ENCODE results near the gene RHBG. TPM values are rescaled to one million over a fixed set of nuclear protein-coding genes. Genes with fewer than 3 reads are reported as not detected.
A peak's percentile ranks its signal among the peaks of the same experiment; 100 is the strongest.
"Not testable (repeated sequence)": the region's sequence is repeated elsewhere in the genome, so short reads cannot be mapped to it uniquely, and the experiment has no call there.

RHBG gene
- total and polyA plus RNA-seq, 2 experiments from 2014 or later, result 1.2 to 1.6 TPM

DNA sequence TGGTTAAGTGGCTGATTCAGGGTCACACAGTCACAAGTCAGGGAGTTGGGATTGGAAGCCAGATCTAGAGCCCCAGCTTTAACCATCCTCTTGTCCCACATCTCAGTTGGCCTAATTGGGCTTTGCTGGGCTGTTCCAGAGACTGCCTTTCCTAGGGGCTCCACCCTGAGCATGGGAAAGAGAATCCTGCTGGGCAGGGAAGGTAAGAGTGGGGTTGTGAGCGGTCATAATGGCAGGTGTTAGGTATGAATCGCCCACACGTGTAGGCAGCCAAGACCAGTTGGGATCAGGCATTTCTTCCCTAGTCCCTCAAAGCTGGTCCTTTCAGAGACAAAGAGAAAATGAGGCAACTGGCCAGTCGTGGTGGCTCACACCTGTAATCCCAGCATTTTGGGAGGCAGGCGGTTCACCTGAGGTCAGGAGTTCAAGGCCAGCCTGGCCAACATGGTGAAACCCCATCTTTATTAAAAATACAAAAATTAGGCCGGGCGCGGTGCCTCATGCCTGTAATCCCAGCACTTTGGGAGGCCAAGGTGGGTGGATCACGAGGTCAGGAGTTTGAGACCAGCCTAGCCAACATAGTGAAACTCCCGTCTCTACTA is 775 bp downstream of the RHBG start:
- DNase-seq (ENCODE audit: low spot score) (peak; percentile 19), ATAC-seq (peak; percentile 15)
- not testable (repeated sequence) for H3K36me3 Mint-ChIP-seq (ENCODE audit: low read depth); H3K27ac Mint-ChIP-seq; H3K9me3 Mint-ChIP-seq; H3K79me2 ChIP-seq (replicated peaks; ENCODE audit: insufficient read depth); H3K9me2 ChIP-seq (ENCODE audit: insufficient read depth); H3K36me3 ChIP-seq (ENCODE audit: insufficient read depth); H3K4me1 ChIP-seq (ENCODE audit: insufficient read depth); H3K27ac ChIP-seq (ENCODE audit: low read depth); H4K20me1 ChIP-seq (replicated peaks; ENCODE audit: insufficient read depth)
- peak overlapping the region; percentile 85 for H3K4me3 Mint-ChIP-seq
- peaks cover 14% of the 10 kb centered on the region for H3K27me3 Mint-ChIP-seq (ENCODE audit: insufficient read depth, low read depth, poor library complexity)
- H3K4me1 Mint-ChIP-seq, result peaks cover 22% of the 10 kb centered on the region
- peak overlapping the region; percentile 92 for H3K4me2 ChIP-seq
- peak overlapping the region; percentile 100 for H2AFZ ChIP-seq
- peak overlapping the region; percentile 85 for H3K4me3 ChIP-seq
- H3K27me3 ChIP-seq (ENCODE audit: insufficient read depth), result peaks cover 12% of the 10 kb centered on the region
- H3F3A ChIP-seq (replicated peaks; ENCODE audit: low read depth), result peaks cover 18% of the 10 kb centered on the region

DNA sequence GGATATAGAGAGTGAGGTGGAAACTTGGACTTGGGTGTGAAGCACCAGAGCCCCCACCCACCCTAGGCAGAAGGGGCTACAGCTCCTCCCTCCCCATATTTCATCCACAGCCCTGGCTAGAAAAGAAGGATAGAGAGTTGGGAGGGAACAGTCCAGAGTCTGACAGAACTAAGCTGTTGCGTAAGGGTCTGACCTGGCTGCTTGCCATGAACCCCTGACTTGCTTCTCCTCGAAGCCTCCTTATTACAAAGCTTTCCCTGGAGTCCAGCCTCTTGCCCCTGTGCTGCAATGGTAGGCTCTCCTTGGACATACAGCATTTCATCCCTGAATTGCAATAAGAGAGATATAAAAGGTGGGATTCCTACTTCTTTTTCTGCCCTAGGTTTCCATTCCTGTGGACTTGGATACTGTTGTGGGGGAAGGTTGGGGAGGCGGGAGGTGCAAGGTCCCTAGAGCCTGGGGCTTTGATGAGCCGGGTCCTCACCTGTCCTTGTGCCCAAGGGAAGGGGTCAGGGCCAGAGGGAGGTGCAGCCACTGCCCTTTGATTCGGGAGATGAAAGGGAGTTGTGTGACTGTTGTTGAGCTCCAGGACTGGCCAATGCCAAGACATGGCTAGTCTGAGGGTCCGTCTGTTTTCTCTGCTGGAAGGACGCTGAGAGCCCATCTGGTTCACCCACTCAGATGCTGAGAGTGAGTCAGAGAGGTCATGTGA is 2.7 kb downstream of the RHBG start:
- H3K36me3 ChIP-seq (ENCODE audit: insufficient read depth), result no peaks in the 10 kb centered on the region
- TF ChIP-seq JUNB (IDR thresholded peaks at IDR 0.05; ENCODE audit: unreplicated experiment) (no peak), CREB1 (CRISPR knock-in tag; IDR thresholded peaks at IDR 0.05; ENCODE audit: low read depth) (no peak), STAT1 (IDR thresholded peaks at IDR 0.05; ENCODE audit: unreplicated experiment) (no peak), POLR2AphosphoS5 (IDR thresholded peaks at IDR 0.05; ENCODE audit: low read depth) (no peak), NANOG (IDR thresholded peaks at IDR 0.05; ENCODE audit: borderline replicate concordance) (no peak), EZH2 (IDR thresholded peaks at IDR 0.05; ENCODE audit: low read depth, unreplicated experiment) (no peak), ZNF114 (CRISPR knock-in tag; IDR thresholded peaks at IDR 0.05) (no peak), EZH2phosphoT487 (IDR thresholded peaks at IDR 0.05; ENCODE audit: unreplicated experiment) (no peak)
- TF ChIP-seq, protein P1, sequence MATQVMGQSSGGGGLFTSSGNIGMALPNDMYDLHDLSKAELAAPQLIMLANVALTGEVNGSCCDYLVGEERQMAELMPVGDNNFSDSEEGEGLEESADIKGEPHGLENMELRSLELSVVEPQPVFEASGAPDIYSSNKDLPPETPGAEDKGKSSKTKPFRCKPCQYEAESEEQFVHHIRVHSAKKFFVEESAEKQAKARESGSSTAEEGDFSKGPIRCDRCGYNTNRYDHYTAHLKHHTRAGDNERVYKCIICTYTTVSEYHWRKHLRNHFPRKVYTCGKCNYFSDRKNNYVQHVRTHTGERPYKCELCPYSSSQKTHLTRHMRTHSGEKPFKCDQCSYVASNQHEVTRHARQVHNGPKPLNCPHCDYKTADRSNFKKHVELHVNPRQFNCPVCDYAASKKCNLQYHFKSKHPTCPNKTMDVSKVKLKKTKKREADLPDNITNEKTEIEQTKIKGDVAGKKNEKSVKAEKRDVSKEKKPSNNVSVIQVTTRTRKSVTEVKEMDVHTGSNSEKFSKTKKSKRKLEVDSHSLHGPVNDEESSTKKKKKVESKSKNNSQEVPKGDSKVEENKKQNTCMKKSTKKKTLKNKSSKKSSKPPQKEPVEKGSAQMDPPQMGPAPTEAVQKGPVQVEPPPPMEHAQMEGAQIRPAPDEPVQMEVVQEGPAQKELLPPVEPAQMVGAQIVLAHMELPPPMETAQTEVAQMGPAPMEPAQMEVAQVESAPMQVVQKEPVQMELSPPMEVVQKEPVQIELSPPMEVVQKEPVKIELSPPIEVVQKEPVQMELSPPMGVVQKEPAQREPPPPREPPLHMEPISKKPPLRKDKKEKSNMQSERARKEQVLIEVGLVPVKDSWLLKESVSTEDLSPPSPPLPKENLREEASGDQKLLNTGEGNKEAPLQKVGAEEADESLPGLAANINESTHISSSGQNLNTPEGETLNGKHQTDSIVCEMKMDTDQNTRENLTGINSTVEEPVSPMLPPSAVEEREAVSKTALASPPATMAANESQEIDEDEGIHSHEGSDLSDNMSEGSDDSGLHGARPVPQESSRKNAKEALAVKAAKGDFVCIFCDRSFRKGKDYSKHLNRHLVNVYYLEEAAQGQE (IDR thresholded peaks at IDR 0.05; ENCODE audit: unreplicated experiment), result no peak
- TF ChIP-seq, protein P2, sequence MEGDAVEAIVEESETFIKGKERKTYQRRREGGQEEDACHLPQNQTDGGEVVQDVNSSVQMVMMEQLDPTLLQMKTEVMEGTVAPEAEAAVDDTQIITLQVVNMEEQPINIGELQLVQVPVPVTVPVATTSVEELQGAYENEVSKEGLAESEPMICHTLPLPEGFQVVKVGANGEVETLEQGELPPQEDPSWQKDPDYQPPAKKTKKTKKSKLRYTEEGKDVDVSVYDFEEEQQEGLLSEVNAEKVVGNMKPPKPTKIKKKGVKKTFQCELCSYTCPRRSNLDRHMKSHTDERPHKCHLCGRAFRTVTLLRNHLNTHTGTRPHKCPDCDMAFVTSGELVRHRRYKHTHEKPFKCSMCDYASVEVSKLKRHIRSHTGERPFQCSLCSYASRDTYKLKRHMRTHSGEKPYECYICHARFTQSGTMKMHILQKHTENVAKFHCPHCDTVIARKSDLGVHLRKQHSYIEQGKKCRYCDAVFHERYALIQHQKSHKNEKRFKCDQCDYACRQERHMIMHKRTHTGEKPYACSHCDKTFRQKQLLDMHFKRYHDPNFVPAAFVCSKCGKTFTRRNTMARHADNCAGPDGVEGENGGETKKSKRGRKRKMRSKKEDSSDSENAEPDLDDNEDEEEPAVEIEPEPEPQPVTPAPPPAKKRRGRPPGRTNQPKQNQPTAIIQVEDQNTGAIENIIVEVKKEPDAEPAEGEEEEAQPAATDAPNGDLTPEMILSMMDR (conservative IDR thresholded peaks at IDR 0.05; ENCODE audit: low read depth in 2 of 2), result no peak
- TF ChIP-seq, protein P3, sequence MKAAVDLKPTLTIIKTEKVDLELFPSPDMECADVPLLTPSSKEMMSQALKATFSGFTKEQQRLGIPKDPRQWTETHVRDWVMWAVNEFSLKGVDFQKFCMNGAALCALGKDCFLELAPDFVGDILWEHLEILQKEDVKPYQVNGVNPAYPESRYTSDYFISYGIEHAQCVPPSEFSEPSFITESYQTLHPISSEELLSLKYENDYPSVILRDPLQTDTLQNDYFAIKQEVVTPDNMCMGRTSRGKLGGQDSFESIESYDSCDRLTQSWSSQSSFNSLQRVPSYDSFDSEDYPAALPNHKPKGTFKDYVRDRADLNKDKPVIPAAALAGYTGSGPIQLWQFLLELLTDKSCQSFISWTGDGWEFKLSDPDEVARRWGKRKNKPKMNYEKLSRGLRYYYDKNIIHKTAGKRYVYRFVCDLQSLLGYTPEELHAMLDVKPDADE (IDR thresholded peaks at IDR 0.05), result no peak

More for the DNA sequence above, 2.7 kb downstream of the RHBG start:
- Histone ChIP-seq H3K4me3 (no peak overlapping the region), H3K4me2 (no peak overlapping the region), H3K79me2 (replicated peaks; ENCODE audit: insufficient read depth) (no peaks in the 10 kb centered on the region), H3K4me1 (ENCODE audit: insufficient read depth) (0 out of 2 replicates have a peak, but pooled peaks cover 3% of the 10 kb centered on the region), H2AFZ (no peak overlapping the region), H3K27ac (ENCODE audit: low read depth) (no peak overlapping the region), H3K9me2 (ENCODE audit: insufficient read depth) (no peaks in the 10 kb centered on the region), H3K27me3 (ENCODE audit: insufficient read depth) (peaks cover 12% of the 10 kb centered on the region), H3F3A (replicated peaks; ENCODE audit: low read depth) (peaks cover 18% of the 10 kb centered on the region), H4K20me1 (replicated peaks; ENCODE audit: insufficient read depth) (no peaks in the 10 kb centered on the region)
- peaks cover 11% of the 10 kb centered on the region for H3K27me3 Mint-ChIP-seq (ENCODE audit: insufficient read depth, low read depth, poor library complexity)
- peaks cover 22% of the 10 kb centered on the region for H3K4me1 Mint-ChIP-seq
- no peak for DNase-seq (ENCODE audit: low spot score)
- H3K27ac Mint-ChIP-seq, result no peak overlapping the region
- no peaks in the 10 kb centered on the region for H3K9me3 Mint-ChIP-seq
- no peak for ATAC-seq
- no peaks in the 10 kb centered on the region for H3K36me3 Mint-ChIP-seq (ENCODE audit: low read depth)
- H3K4me3 Mint-ChIP-seq, result no peak overlapping the region

Measured in GM23338 (cell line).